Skin epidermis (tissue), 12 donors: ENCODE data around the gene PRMT5.
"Not testable (repeated sequence)": the region's sequence is repeated elsewhere in the genome, so short reads cannot be mapped to it uniquely, and the experiment has no call there.

Source experiments
- H3K27ac ChIP-seq, 21 experiments: fragments of 200-600 bp; sonication (generic) in 11 of 21; one replicate each; pipeline ENCODE4 v1.5.0; 2020; ENCODE audit warnings: mild to moderate bottlenecking in 3 of 21, inconsistent platforms in 2 of 21, moderate library complexity in 2 of 21
- H3K4me3 ChIP-seq, 7 experiments: fragments of 200-600 bp; sonication (generic) in 2 of 7; one replicate each; pipeline ENCODE4 v1.5.0; 2020; ENCODE audit warnings: inconsistent platforms in 2 of 7, mild to moderate bottlenecking in 2 of 7, moderate library complexity in 1 of 7

PRMT5 gene

DNA sequence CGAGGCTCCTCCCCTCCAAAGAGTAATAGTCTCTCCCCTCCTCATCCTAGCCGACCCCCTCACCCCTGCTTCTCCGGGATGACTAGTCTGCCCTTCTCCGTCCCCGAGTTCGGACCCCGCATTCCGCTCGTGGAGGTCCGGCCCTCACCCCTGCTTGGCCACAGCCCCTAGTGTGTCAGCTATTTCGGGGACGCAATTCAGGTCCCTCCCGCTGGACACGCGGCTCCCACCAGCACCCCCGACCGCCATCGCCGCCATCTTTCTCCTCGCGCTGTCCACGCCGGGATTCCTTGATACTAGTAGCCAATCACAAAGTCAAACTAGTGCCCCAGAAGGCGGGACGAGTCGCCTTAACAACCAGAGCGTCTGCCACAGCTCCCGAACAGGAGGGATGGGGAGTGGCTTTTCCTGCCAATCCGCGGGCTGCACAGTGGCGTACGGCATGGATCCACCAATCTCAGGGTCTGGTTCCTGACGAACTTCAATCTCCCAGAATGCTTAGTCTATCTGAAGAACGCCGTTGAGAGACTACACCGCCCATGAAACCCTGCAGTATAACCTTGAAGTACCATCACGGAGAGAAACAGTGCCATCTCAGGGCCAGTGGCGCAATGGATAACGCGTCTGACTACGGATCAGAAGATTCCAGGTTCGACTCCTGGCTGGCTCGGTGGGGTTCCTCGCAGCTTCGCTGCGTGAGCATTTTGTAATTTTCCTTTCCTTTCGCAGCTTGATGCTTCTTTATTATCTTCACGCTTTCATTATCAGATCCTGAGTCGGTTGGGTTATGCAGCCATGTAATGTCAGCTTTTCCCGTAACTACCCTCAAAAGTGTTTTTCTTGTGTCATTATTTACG, at the start of gene PRMT5:
TSS of gene PRMT5 (minus strand) at position 273 of the 857 bp plus-strand sequence. CDS start at position 258, 15 bp downstream.
- H3K27ac ChIP-seq = peak within 1 kb of the TSS in 20 of 21 experiments; percentile 72 to 95 (median 89)
- peak within 1 kb of the TSS; percentile 73 to 94 (median 84) for H3K4me3 ChIP-seq

DNA sequence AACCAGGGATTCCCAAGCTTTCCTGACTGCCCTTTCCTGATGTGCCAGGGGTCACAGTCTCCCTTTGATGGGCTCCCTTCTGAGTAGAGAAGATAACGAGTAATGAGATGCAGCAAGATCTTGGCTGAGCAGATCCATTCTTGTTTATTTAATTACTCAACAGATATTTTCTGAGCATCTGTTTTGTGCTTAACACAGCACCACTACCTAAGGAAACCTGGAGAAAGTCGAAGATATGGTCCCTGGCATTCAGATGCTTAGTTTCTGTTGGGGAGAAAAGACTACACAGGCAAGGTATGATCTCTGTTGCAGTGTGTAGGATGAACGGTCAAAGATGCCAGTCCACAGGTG, 49.3 kb upstream of the PRMT5 start:
- peak overlapping the region in 19 of 21 experiments; percentile 16 to 92 (median 81) for H3K27ac ChIP-seq
- H3K4me3 ChIP-seq = peak overlapping the region in 1 of 7 experiments; percentile 0

DNA sequence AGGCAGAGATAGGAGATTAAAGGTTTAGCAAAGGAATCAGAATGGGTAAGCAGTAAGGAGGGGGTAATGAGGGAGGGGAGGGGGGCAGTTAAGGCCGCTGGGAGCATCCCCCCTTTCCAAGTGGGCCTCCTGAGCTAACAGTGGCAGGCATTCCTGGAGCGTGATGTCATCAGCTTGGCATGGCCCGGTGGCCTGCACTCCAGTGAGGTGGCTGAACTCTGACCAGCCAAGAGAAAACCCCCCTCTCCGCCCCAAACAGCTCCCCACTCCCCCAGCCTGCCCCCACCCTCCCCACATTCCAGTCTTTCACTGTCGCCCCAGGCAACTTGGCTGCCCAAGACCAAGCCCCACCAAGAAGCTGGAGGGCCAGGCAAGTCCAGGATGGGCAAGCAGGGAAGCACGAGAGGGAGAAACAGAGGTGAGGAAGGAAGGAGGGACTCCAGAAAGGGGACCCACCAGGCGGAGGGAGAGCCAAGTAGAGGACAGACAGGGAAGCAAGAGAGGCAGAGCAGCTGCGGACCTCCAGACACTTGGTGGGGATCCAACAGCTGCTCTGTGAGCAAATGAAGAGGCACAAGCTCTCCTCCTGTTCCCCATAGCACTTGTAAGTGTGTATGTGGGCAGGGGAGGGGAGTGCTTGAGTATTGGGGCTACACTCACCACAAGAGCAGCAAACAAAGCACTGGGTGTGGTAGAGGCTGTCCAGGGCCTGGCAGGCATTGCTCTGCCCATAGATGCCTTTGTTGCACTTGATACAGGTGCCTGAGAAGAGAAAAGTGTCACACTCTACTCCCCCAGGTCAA, 48.7 kb upstream of the PRMT5 start:
- peak overlapping the region in 1 of 7 experiments; percentile 0 for H3K4me3 ChIP-seq
- H3K27ac ChIP-seq = peak overlapping the region in 19 of 21 experiments; percentile 9 to 92 (median 81)

DNA sequence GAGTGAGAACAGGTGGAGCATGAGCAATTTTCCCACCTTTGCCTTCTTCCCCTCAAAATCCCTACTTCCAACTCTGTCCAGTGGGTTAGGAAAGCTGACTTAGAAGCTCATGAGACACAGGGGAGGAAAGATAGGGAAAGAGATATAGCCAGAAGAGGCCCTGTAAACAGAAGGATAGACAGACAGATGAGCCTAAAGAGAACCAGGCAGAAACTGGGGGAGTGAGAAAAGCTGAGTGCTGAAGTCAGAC, 48.2 kb upstream of the PRMT5 start:
- Histone ChIP-seq H3K27ac (peak overlapping the region in 17 of 21 experiments; percentile 21 to 92 (median 83)), H3K4me3 (no peak overlapping the region)

DNA sequence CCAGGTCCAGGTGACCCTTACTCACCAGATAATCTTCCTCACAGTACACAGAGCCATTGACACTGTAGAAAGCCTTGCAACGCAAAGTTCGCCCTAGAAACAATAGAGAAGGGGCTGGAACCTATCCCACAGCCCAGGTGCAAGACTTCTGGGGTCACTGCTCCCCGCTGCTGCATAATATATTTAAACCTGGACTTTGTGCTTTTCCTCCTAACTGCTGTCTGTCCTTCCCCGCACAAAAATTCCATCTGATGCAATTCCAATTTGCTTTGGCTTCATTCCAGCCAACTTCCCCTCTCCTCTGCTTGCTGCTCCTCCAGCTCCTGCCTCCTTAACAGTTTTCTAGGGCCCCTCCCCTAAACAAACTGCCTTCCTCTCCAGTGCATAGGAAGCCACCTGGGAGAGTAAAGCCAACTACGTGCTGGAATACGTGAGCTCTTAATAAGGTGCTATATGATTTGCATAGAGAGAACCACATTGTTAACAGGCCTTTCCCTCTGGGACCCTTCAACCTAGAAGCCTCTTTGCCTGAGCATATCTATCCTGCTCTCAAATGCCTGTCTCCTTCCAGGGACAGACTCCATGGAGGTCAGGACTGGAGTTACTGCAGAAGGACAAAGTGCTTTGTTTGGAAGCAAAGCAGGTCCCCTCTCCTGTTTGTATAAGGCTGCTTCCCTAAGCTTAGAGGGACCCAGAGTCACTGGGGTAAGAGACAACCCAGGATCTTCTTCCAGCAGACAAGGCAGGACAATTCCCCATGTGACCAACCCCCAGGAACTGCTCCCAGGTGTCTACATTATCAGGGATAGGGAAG, 47.7 kb upstream of the PRMT5 start:
- no peak overlapping the region for H3K4me3 ChIP-seq
- H3K27ac ChIP-seq = peak overlapping the region in 15 of 21 experiments; percentile 21 to 92 (median 83)

DNA sequence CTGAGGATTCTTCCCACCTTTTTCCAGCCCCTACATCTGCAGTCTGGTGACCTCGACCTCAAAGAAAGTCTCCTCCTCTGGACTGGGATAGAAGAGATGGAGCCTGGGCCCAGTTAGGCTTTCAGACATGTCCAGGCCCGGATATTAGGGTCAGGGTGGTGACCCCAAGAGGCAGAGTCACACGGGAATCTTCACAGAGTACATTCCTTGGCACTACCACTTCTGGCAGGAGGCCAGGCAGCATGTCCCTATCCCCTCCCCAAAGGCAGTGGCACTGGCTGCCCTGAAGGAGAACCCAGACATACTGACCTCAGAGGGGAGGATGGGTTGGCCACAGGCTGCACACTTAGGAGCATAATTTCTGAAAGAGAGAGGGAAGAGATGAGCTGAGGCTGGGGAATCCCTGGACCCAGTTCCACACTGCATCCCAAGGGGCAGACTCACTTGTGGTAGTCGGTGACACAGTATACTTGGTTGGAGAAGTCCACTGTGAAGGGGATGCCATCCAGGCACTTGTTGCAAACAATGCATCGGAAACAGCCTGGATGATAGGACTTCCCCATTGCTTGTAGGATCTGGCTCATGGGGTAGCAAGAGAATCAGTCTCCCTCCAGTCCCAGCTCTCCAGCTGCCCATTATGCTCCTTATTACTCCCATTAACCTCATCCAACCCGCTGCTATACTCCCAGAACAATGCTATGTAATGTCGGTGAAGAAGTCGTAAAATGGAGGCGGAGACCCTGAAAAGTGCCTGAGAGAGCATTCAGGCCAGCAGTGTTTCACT, 45.5 kb upstream of the PRMT5 start:
- Histone ChIP-seq H3K4me3 (no peak overlapping the region), H3K27ac (peak overlapping the region in 1 of 21 experiments; percentile 11)

DNA sequence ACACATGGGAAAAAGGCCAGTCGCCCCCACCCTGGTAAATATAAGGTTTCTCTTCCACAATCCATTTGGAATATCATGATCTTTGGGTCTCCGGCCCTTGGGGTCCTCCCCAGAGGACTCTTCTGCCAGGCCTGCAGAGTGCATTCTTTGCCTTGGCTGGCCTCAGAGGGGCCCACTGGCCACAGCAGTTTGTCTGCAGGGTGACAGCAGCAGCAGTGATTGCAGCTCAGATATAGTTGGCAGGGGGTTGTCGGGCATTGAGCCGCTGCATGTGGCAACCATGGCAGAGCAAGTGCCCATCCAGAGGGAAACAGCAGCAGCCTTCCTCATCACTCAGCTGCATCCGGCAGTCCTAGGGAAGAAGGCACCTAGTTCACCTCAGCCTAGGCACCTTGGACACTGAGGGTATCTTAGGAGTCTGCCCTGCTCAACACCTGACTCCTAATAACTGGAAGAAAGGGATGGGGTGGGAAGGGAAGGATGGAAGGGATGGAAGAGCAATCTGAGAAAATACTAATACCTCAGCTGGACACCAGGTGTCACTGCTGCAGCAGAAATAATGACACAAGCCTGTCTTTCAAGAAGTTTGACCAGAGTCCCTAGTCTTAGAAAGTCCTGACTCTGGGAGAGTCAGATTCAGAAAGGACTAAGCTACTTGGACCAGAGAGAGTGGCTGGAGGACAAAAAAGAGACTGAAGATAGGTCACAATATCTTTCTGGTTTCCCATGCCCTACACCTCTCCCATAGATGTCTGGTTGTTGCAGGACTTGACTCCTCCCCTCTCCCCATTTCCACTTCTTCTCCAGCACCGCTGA, 44.2 kb upstream of the PRMT5 start:
- H3K4me3 ChIP-seq = no peak overlapping the region
- peak overlapping the region in 1 of 21 experiments; percentile 11 for H3K27ac ChIP-seq

DNA sequence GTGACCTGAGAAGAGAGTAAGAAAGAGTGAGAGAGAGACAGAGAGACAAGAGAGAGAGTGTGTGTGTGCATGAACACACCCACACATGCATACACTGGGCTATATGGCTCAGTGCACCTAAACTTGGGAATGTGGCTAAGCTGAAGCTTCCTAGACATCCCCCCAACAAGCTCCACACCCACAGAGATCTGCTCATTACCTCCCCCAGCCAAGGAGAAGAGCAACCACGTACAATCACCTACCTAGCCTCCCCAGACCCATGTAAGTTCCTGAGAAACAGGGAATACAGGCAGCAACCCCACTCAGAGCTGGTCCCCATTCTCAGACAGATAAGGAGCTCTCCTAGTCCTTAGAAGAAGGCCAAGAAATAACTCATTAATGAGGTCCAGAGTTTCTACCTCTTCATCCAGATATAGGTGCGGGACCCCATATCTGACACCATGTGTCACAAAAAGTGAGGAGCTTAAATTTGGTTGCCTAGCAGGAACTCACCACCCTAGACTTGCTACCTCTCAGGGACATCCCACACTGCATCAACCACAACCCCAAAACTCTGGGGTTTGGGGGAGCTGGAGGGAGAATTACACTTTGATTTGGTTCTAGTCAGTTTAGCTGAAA, 43.2 kb upstream of the PRMT5 start:
- Histone ChIP-seq H3K27ac (no peak overlapping the region), H3K4me3 (no peak overlapping the region)

DNA sequence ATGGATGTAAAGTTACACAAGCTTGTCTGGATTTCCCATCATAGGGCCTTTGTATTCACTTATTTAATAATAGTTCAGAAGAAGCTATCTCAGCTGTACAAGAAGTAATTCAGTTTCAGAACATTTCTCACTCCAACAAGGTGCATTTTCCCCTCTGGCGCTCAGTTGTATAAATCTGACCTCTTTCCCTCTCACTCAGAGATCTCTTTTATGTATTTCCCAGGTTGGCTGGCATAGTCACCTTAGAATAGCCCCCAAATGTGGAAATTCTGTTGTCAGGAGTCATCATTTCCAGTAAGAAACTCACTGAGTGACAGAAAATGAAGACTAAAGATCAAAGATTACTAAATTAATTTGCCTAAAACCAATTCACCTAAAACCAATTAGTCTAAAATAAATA, 42.0 kb upstream of the PRMT5 start:
- Histone ChIP-seq H3K27ac (no peak overlapping the region), H3K4me3 (no peak overlapping the region)

DNA sequence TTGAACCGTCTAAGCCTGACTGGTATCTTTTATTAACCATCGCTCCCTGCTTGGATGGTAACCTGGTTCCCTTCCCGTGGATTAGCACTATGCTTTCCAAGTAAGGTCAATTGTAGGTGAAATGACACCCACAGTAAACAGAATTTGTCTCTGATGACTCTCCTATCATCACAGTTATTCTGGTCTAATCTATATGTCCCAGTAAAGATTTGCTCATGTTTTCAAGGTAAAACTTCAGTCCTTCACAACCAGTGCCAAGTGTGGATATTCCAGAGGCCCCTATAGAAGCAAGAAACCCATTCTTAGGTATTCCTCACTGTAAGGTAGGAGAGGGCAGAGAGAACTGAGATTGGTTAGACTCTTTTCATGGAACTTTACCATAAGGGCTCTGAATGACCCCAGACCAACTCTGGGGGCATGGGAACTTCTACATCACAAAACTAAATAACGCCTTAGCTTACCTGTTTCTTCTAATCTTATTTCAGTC, 37.6 kb upstream of the PRMT5 start:
- Histone ChIP-seq H3K27ac (no peak overlapping the region), H3K4me3 (no peak overlapping the region)

DNA sequence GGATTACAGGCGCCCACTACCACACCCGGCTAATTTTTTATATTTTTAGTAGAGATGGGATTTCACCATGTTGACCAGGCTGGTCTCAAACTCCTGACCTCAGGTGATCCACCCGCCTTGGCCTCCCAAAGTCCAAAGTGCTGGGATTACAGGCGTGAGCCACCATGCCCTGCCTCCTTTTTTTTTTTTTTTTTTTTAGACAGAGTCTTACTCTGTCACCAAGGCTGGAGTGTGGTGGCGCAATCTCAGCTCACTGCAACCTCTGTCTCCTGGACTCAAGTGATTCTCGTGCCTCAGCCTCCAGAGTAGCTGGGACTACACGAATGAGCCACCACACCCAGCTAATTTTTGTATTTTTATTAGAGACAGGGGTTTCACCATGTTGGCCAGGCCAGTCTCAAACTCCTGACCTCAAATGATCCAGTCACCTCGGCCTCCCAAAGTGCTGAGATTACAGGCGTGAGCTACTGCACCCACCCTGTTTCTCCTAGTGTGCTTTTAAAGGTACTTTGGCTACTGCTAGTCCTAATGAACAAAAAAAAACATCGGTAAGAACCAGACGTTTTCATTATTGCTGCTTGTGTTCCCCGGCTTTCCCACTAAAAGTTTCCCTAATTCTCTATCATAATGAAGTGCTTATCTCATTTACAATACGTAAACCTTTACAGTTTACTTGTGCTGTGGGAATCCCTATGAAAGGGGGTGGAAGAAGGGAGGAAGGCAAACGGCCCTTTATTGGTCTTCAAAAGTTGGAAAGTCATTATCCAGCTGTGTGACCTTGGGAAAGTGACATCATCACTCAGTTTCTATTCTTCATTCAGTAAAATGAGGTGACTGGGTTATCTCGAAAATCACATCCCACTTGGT, 37.0 kb upstream of the PRMT5 start:
- not testable (repeated sequence) for H3K27ac ChIP-seq, H3K4me3 ChIP-seq

DNA sequence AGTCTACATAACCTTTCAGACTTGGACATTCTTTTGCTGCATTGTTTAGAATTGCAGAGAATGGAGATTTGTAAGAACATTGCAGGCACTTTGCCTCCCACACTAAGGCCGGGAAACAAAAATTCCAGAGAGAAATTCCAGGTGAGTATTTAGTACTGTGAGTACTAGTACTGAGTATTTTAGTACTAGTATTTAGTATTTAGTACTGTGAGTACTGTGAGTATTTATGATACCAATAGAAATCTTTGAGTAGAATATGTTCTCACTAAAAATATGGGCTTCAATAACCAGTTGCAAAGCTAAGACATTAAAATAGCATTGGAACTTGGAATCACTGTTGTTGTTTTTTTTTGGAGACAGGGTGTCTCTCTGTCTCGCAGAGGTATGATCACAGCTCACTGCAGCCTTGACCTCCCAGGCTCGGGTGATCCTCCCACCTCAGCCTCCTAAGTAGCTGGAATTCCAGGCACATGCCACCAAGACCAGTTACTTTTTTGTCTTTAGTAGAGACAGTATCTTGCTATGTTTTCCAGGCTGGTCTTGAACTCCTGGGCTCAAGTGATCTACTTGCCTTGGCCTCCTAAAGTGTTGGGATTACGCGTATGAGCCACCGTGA, 33.0 kb upstream of the PRMT5 start:
- no peak overlapping the region for H3K27ac ChIP-seq
- H3K4me3 ChIP-seq = no peak overlapping the region

DNA sequence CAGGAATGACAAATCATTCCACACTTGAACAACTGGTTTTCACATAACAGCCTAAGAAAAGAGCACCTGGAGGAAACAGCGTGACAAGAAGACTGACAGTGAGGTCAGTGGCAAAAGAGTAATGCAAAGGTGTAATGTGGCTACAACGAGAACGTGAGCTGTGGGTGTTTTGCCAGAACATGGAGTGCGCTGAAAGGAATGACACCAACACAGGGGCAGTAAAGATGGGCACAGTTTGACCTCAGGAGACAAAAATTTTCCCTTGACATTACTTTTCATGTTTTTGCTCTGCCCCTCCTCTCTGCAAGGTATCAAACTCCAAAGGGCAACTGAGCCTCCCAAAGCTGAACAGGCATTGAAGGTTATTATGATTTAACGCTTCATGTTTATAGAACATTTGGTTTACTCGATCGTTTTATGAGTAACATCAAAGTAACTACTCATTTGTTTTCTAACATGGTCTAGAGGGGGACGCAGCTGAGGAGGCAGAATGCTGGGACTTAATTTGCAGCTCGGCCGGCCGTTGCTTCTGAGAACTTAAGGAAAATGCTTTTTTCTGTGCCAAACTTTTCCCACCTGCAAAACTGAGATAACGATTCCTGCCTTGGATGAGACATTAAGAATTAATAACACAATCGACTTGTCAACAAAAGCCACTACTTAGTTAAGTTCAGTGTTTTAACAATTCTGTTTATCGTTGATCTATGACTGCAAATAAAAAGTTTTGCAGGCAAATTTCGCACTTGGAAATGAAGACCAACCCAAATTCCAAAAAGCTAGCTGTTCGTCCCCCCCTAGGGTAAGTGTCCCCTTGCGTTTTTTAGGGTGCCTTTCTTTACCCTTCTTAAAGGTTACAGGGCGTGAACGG, 26.8 kb upstream of the PRMT5 start:
- Histone ChIP-seq H3K27ac (peak overlapping the region in 20 of 21 experiments; percentile 86 to 97 (median 94)), H3K4me3 (peak overlapping the region; percentile 46 to 64 (median 57))

DNA sequence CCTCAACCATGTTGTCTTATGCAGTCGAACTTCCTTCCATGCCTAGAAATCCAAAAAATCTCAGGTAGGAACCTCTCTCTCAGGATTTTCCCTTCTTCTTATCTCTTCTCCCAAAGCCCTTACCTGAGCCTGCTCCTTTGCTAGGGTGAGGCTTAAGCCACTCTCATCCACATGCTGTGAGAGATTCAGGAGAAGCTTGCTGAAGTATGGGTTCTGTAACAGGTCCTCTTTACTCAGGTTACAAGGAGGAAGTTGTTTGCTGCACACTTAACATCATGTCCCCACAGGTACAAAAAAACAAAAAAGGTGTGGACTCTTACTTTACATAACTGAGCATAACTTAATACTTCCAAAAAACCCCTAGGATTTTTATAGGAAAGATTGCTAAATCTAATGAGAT, 23.2 kb upstream of the PRMT5 start:
- H3K27ac ChIP-seq = no peak overlapping the region

DNA sequence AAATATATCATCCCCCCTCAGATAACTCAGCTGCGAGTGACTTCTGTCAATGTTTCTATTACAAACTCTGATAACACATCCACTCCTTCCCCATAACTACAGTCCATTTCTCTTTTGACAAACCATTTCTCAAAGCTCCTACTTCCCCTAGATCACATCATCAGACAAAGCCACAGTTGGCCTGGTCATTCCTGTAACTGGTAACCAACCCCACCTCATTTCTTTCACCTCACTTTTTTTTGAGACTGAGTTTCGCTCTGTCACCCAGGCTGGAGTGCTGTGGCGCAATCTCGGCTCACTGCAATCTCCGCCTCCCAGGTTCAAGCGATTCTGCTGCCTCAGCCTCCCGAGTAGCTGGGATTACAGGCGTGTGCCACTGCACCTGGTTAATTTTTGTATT, 22.6 kb upstream of the PRMT5 start:
- H3K27ac ChIP-seq = peak overlapping the region in 1 of 21 experiments; percentile 37
- H3K4me3 ChIP-seq = not testable (repeated sequence)

More for the DNA sequence above, 23.2 kb upstream of the PRMT5 start:
- no peak overlapping the region for H3K4me3 ChIP-seq

DNA sequence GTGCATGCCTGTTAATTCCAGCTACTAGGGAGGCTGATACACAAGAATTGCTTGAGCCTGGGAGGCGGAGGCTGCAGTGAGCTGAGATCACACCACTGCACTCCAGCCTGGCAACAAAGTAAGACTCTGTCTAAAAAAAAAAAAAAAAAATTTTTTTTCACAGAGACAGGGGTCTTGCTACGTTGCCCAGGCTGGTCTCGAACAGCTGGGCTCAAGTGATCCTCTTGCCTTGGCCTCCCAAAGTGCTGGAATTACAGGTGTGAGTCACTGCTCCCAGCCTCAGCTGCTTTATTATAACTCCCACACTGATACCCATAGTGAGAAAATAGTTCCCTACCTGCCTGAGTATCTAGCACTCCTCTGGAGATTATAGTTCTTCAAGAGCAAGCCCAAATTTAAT, 16.5 kb upstream of the PRMT5 start:
- no peak overlapping the region for H3K4me3 ChIP-seq

More for the DNA sequence above, 16.5 kb upstream of the PRMT5 start:
- no peak overlapping the region for H3K27ac ChIP-seq
